ENCODE data around the gene NGB. TPM values are rescaled to one million over a fixed set of nuclear protein-coding genes. Genes with fewer than 3 reads are reported as not detected.

NGB gene
- total and polyA plus RNA-seq, 9 of the 15 experiments (the other 6 are each of a cell fraction or from before 2014, with no cell fraction given), result not detected

DNA sequence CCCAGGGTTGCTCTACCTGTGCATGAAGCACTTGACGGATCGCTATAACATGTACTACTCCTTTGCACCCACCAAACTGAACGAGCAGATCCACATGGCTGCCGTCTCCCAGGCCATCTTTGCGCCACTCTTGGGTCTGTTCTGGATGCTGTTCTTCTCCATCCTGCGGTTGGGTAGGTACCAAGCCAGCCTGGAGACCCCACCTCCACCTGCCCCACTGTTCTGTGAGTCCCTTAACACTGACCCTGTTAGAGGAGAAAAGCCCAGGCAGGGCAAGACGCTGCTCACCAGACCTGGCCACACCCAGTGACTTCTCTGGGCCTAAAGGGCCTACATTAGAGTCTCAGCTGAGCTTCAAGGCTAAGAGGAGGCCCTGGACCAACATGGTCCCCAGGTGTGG is 21.7 kb downstream of the NGB start:
- H3K9me3 ChIP-seq (replicated peaks; ENCODE audit: control insufficient read depth, insufficient read depth, low read depth, low read length), result no peaks in the 10 kb centered on the region
- H3K36me3 ChIP-seq (ENCODE audit: control insufficient read depth, insufficient read depth, low read length), result no peaks in the 10 kb centered on the region
- ChIA-PET CTCF (ENCODE audit: low intra/inter-chr PET ratio) (no interaction called here), POLR2A (no interaction called here)
- H3K79me2 ChIP-seq (ENCODE audit: control insufficient read depth, insufficient read depth, low read length), result no peaks in the 10 kb centered on the region
- H3K27ac ChIP-seq (ENCODE audit: extremely low read depth, low read depth, low read length), result no peak overlapping the region
- FAIRE-seq (no peak), ATAC-seq (no peak), DNase-seq (ENCODE audit: extremely low read depth in 1 of 4, low spot score in 3 of 4) (no peak)
- intact Hi-C loops (cut with micrococcal nuclease), result no loop called here
- H2AFZ ChIP-seq (ENCODE audit: low read depth, low read length), result no peak overlapping the region
- H3K27me3 ChIP-seq (ENCODE audit: control insufficient read depth in 2 of 2, insufficient read depth in 2 of 2, low read length in 2 of 2), result peaks cover 0 to 47% of the 10 kb centered on the region in 2 experiments; a peak in 3 of 5 replicates
- H3K4me3 ChIP-seq, result no peak overlapping the region
- no TSS peak for BruUV-seq (replicated peaks)
- 2% methylated on average over 6 of the region's 7 CpGs for WGBS (ENCODE audit: insufficient coverage, low coverage, missing lambda C conversion rate)
- H3K9ac ChIP-seq (ENCODE audit: insufficient read depth in 1 of 2, low read depth in 2 of 2, low read length in 2 of 2), result no peak overlapping the region
- peaks cover 5% of the 10 kb centered on the region; the same call in 1 of the 2 replicates for H4K20me1 ChIP-seq (replicated peaks; ENCODE audit: control insufficient read depth, insufficient read depth, low read length)
- in situ Hi-C loops (cut with MboI), result no loop called here
- no peaks in the 10 kb centered on the region for H3K4me1 ChIP-seq (replicated peaks in 1 of 2; ENCODE audit: control insufficient read depth in 2 of 2, insufficient read depth in 2 of 2, low read length in 2 of 2)
- no peak overlapping the region for H3K4me2 ChIP-seq (ENCODE audit: insufficient read depth, low read length)
- H3K9me1 ChIP-seq (ENCODE audit: control insufficient read depth, insufficient read depth, low read length), result no peaks in the 10 kb centered on the region
- no peak for TF ChIP-seq POLR3A (IDR thresholded peaks at IDR 0.05; ENCODE audit: borderline replicate concordance, extremely low read depth, insufficient read depth, insufficient read length)
- TF ChIP-seq, protein P1, sequence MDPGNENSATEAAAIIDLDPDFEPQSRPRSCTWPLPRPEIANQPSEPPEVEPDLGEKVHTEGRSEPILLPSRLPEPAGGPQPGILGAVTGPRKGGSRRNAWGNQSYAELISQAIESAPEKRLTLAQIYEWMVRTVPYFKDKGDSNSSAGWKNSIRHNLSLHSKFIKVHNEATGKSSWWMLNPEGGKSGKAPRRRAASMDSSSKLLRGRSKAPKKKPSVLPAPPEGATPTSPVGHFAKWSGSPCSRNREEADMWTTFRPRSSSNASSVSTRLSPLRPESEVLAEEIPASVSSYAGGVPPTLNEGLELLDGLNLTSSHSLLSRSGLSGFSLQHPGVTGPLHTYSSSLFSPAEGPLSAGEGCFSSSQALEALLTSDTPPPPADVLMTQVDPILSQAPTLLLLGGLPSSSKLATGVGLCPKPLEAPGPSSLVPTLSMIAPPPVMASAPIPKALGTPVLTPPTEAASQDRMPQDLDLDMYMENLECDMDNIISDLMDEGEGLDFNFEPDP (CRISPR knock-in tag; IDR thresholded peaks at IDR 0.05), result no peak
- TF ChIP-seq, protein P2, sequence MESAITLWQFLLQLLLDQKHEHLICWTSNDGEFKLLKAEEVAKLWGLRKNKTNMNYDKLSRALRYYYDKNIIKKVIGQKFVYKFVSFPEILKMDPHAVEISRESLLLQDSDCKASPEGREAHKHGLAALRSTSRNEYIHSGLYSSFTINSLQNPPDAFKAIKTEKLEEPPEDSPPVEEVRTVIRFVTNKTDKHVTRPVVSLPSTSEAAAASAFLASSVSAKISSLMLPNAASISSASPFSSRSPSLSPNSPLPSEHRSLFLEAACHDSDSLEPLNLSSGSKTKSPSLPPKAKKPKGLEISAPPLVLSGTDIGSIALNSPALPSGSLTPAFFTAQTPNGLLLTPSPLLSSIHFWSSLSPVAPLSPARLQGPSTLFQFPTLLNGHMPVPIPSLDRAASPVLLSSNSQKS (CRISPR knock-in tag; IDR thresholded peaks at IDR 0.05), result no peak
- TF ChIP-seq ZNF57 (CRISPR knock-in tag; IDR thresholded peaks at IDR 0.05), result no peak
- TF ChIP-seq DIDO1 (tag; IDR thresholded peaks at IDR 0.05; ENCODE audit: low read depth), result no peak
- TF ChIP-seq, protein P3, sequence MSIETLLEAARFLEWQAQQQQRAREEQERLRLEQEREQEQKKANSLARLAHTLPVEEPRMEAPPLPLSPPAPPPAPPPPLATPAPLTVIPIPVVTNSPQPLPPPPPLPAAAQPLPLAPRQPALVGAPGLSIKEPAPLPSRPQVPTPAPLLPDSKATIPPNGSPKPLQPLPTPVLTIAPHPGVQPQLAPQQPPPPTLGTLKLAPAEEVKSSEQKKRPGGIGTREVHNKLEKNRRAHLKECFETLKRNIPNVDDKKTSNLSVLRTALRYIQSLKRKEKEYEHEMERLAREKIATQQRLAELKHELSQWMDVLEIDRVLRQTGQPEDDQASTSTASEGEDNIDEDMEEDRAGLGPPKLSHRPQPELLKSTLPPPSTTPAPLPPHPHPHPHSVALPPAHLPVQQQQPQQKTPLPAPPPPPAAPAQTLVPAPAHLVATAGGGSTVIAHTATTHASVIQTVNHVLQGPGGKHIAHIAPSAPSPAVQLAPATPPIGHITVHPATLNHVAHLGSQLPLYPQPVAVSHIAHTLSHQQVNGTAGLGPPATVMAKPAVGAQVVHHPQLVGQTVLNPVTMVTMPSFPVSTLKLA (conservative IDR thresholded peaks at IDR 0.05), result no peak
- no peak for TF ChIP-seq RBBP5 (IDR thresholded peaks at IDR 0.05; ENCODE audit: borderline replicate concordance, insufficient read depth, low read length, poor library complexity, severe bottlenecking)
- no peak for TF ChIP-seq ZKSCAN1 (IDR thresholded peaks at IDR 0.05; ENCODE audit: low read depth, low read length)
- TF ChIP-seq FOS (IDR thresholded peaks at IDR 0.05; ENCODE audit: extremely low read depth, insufficient read length), result no peak
- TF ChIP-seq MCM2 (IDR thresholded peaks at IDR 0.05; ENCODE audit: low read depth), result no peak
- no peak for TF ChIP-seq FOXP1 (CRISPR knock-in tag; IDR thresholded peaks at IDR 0.05)
- no peak for TF ChIP-seq ETS2 (tag; IDR thresholded peaks at IDR 0.05; ENCODE audit: borderline replicate concordance, poor library complexity, severe bottlenecking)
- no peak for TF ChIP-seq SRSF3 (IDR thresholded peaks at IDR 0.05; ENCODE audit: insufficient read depth, low read length)
- no peak for TF ChIP-seq EP300 (IDR thresholded peaks at IDR 0.05; ENCODE audit: low read length)
- TF ChIP-seq, protein P4, sequence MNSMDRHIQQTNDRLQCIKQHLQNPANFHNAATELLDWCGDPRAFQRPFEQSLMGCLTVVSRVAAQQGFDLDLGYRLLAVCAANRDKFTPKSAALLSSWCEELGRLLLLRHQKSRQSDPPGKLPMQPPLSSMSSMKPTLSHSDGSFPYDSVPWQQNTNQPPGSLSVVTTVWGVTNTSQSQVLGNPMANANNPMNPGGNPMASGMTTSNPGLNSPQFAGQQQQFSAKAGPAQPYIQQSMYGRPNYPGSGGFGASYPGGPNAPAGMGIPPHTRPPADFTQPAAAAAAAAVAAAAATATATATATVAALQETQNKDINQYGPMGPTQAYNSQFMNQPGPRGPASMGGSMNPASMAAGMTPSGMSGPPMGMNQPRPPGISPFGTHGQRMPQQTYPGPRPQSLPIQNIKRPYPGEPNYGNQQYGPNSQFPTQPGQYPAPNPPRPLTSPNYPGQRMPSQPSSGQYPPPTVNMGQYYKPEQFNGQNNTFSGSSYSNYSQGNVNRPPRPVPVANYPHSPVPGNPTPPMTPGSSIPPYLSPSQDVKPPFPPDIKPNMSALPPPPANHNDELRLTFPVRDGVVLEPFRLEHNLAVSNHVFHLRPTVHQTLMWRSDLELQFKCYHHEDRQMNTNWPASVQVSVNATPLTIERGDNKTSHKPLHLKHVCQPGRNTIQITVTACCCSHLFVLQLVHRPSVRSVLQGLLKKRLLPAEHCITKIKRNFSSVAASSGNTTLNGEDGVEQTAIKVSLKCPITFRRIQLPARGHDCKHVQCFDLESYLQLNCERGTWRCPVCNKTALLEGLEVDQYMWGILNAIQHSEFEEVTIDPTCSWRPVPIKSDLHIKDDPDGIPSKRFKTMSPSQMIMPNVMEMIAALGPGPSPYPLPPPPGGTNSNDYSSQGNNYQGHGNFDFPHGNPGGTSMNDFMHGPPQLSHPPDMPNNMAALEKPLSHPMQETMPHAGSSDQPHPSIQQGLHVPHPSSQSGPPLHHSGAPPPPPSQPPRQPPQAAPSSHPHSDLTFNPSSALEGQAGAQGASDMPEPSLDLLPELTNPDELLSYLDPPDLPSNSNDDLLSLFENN (IDR thresholded peaks at IDR 0.05; ENCODE audit: low read depth in 2 of 2, low read length in 2 of 2), result no peak
